LNCaP clone FGC (cell line): ENCODE data around the gene GPR150.

ENCODE experiments used
- DNase-seq: peaks from one replicate; pipeline ENCODE4 v3.0.0-alpha.2; 2011; ENCODE audit warnings: low read depth
- H3K4me3 ChIP-seq: 2 replicates; pipeline ENCODE4 v1.5.1; 2011; ENCODE audit warnings: mild to moderate bottlenecking, low read depth, low read length, control low read depth
- CTCF ChIP-seq: IDR thresholded peaks from 2 replicates; pipeline ENCODE4 v1.5.1; 2012; ENCODE audit warnings: mild to moderate bottlenecking; ENCODE audit not compliant: control insufficient read depth, insufficient read depth; ENCODE audit errors: extremely low read depth

The GPR150 gene

GRCh38 chr5:95620870-95621838 lies 1.3 kb downstream of the GPR150 start:
- DNase-seq = no peak
- TF ChIP-seq CTCF = no peak
- no peak overlapping the region for H3K4me3 ChIP-seq

GRCh38 chr5:95621839-95622629 lies 2.1 kb downstream of the GPR150 start:
- H3K4me3 ChIP-seq = no peak overlapping the region
- TF ChIP-seq CTCF = no peak
- DNase-seq = no peak

- no peak for TF ChIP-seq CTCF
- no peak for DNase-seq
- no peak overlapping the region for H3K4me3 ChIP-seq
Measured at GRCh38 chr5:95623706-95624105, 3.8 kb downstream of the GPR150 start.

GRCh38 chr5:95624368-95624767 lies 4.5 kb downstream of the GPR150 start:
- DNase-seq = no peak
- no peak for TF ChIP-seq CTCF
- no peak overlapping the region for H3K4me3 ChIP-seq

- no peak for TF ChIP-seq CTCF
- no peak overlapping the region for H3K4me3 ChIP-seq
- no peak for DNase-seq
Measured at GRCh38 chr5:95626701-95627100, 6.8 kb downstream of the GPR150 start.

- DNase-seq = no peak
- TF ChIP-seq CTCF = no peak
Measured at GRCh38 chr5:95627971-95628810, 8.3 kb downstream of the GPR150 start.

More at GRCh38 chr5:95627971-95628810, 8.3 kb downstream of the GPR150 start:
- no peak overlapping the region for H3K4me3 ChIP-seq
